ENCODE data around the gene PRKAG2.

PRKAG2 gene

DNA sequence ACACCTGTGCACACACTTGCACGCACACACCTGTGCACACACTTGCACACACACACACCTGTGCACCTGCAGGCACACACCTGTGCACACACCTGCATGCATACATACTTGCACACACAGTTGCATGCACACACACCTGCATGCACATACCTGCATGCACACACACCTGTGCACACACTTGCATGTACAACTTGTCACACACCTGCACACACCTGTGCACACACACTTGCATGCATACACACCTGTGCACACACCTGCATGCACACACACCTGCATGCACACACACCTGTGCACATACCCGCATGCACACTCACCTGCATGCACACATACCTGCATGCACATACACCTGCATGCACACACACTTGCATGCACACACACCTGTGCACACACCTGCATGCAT, 207.2 kb downstream of the PRKAG2 start:
- no peak overlapping the region for H3K27ac ChIP-seq
- DNase-seq = no peak
- in situ Hi-C loops (cut with HindIII; ENCODE audit: low pct_ligation_motif_present, low sequenced_read_pairs) = no loop called here
- no peak overlapping the region for H3K4me3 ChIP-seq (ENCODE audit: low read depth, low read length)
- TF ChIP-seq, protein P1, sequence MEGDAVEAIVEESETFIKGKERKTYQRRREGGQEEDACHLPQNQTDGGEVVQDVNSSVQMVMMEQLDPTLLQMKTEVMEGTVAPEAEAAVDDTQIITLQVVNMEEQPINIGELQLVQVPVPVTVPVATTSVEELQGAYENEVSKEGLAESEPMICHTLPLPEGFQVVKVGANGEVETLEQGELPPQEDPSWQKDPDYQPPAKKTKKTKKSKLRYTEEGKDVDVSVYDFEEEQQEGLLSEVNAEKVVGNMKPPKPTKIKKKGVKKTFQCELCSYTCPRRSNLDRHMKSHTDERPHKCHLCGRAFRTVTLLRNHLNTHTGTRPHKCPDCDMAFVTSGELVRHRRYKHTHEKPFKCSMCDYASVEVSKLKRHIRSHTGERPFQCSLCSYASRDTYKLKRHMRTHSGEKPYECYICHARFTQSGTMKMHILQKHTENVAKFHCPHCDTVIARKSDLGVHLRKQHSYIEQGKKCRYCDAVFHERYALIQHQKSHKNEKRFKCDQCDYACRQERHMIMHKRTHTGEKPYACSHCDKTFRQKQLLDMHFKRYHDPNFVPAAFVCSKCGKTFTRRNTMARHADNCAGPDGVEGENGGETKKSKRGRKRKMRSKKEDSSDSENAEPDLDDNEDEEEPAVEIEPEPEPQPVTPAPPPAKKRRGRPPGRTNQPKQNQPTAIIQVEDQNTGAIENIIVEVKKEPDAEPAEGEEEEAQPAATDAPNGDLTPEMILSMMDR (IDR thresholded peaks at IDR 0.05; ENCODE audit: low read depth, low read length, missing control alignments) = no peak
- no peaks in the 10 kb centered on the region for H3K36me3 ChIP-seq (replicated peaks)
- H3K27me3 ChIP-seq (replicated peaks) = no peaks in the 10 kb centered on the region

DNA sequence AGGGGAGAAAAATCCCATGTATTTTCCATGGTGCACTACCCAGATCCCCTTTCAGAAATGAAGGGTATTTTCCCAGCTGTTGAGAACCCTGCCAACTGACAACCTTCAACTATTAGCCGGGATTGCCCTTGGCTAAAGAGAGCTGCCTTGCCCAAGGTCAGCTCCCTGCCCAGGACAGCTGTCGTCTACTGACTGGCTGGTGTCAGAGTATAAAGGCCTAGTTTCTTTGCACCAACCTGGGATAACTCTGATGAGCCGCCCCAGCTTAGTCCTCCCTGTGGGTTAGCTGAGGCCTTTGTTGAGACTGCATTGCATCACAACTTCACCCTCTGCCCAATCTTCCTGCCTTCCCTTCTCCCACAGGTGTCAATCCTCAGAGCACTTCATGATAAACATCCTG, 210.0 kb downstream of the PRKAG2 start:
- TF ChIP-seq, protein P1 (IDR thresholded peaks at IDR 0.05; ENCODE audit: low read depth, low read length, missing control alignments) = no peak
- Histone ChIP-seq H3K4me3 (ENCODE audit: low read depth, low read length) (no peak overlapping the region), H3K27me3 (replicated peaks) (no peaks in the 10 kb centered on the region), H3K36me3 (replicated peaks) (no peaks in the 10 kb centered on the region), H3K27ac (no peak overlapping the region)
- DNase-seq = no peak
- in situ Hi-C loops (cut with HindIII; ENCODE audit: low pct_ligation_motif_present, low sequenced_read_pairs) = no loop called here

DNA sequence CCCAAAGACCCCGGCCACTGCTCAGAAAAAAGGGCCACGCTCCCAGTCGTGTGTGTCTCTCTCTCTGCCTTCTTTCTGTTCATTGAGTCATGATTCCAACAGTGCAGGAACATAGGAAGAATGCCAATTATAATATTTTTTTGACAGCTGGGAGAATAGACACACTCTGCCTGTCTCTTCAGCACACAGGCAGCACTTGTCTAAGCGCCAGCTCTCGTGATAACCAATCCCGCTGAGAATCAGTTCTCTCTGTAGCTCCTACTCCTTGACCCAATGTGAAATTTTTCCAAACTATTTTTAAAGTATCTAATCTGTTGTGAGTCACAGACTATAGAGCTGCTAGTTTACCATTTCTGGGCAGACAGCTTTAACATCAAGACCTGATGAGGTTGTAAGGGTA, 211.5 kb downstream of the PRKAG2 start:
- H3K36me3 ChIP-seq (replicated peaks) = no peaks in the 10 kb centered on the region

DNA sequence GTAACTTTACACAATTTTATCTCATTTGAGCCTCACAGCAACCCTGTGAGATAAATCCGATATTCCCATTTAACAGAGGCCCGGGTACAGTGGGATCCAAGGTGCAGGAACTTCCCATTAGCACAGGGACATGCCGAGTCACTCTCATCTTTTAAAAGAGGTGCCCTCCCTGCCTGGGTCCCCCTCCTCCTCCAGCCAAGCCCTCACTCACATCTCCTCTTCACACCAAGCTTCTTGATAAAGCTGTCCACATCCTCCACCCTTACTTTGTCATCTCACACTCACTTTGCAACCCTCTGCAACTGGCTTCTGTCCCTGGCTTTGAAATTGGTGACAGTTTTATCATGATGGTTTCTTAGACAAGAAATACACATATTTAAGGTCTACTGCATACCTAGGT, 212.6 kb downstream of the PRKAG2 start:
- TF ChIP-seq, protein P1 (IDR thresholded peaks at IDR 0.05; ENCODE audit: low read depth, low read length, missing control alignments) = no peak
- H3K27ac ChIP-seq = no peak overlapping the region
- no peaks in the 10 kb centered on the region for H3K36me3 ChIP-seq (replicated peaks)
- in situ Hi-C loops (cut with HindIII; ENCODE audit: low pct_ligation_motif_present, low sequenced_read_pairs) = no loop called here
- no peak overlapping the region for H3K4me3 ChIP-seq (ENCODE audit: low read depth, low read length)
- no peak for DNase-seq
- no peaks in the 10 kb centered on the region for H3K27me3 ChIP-seq (replicated peaks)

More for the DNA sequence above, 211.5 kb downstream of the PRKAG2 start:
- no peak overlapping the region for H3K4me3 ChIP-seq (ENCODE audit: low read depth, low read length)
- peak; percentile 94 for DNase-seq
- in situ Hi-C loops (cut with HindIII; ENCODE audit: low pct_ligation_motif_present, low sequenced_read_pairs) = no loop called here
- no peaks in the 10 kb centered on the region for H3K27me3 ChIP-seq (replicated peaks)
- TF ChIP-seq, protein P1 (IDR thresholded peaks at IDR 0.05; ENCODE audit: low read depth, low read length, missing control alignments) = no peak
- peak overlapping the region; percentile 41 for H3K27ac ChIP-seq

DNA sequence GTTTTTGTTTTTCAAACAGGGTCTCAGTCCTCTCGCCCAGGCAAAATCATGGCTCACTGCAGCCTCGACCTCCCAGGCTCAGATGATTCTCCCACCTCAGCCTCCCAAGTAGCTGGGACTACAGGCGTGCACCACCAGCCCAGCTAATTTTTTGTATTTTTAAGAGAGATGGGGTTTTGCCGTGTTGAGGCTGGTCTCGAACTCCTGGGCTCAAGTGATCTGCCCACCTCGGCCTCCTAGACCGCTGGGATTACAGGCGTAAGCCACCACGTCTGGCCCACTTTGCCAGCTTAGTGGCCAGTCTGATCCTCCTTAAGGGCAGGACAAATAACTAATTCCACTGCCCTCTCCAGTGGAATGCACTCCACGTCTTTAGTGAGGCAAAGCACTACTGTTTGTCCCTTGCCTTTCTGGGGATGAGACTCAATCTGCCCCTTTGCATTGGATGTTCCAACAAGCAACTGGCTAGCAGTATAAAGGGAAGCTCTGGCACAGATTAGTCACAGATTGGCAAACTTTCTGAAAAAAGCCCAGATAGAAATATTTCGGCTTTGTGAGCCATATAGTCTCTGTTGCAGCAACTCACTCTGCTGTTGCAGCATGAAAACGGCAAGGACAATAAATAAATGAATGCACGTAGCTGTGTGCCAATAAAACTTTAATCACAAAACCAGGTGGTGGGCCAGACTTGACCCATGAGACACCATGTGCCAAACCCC, 213.4 kb downstream of the PRKAG2 start:
- TF ChIP-seq, protein P1 (IDR thresholded peaks at IDR 0.05; ENCODE audit: low read depth, low read length, missing control alignments) = no peak
- in situ Hi-C loops (cut with HindIII; ENCODE audit: low pct_ligation_motif_present, low sequenced_read_pairs) = no loop called here
- no peak for DNase-seq
- Histone ChIP-seq H3K27ac (no peak overlapping the region), H3K4me3 (ENCODE audit: low read depth, low read length) (no peak overlapping the region), H3K36me3 (replicated peaks) (no peaks in the 10 kb centered on the region), H3K27me3 (replicated peaks) (no peaks in the 10 kb centered on the region)

Measured in brain microvascular endothelial cell (primary cell).